Measurements from ENCODE around the gene CAPZA3.
"Not testable (repeated sequence)": the region's sequence is repeated elsewhere in the genome, so short reads cannot be mapped to it uniquely, and the experiment has no call there.

Gene CAPZA3, protein sequence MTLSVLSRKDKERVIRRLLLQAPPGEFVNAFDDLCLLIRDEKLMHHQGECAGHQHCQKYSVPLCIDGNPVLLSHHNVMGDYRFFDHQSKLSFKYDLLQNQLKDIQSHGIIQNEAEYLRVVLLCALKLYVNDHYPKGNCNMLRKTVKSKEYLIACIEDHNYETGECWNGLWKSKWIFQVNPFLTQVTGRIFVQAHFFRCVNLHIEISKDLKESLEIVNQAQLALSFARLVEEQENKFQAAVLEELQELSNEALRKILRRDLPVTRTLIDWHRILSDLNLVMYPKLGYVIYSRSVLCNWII

DNA sequence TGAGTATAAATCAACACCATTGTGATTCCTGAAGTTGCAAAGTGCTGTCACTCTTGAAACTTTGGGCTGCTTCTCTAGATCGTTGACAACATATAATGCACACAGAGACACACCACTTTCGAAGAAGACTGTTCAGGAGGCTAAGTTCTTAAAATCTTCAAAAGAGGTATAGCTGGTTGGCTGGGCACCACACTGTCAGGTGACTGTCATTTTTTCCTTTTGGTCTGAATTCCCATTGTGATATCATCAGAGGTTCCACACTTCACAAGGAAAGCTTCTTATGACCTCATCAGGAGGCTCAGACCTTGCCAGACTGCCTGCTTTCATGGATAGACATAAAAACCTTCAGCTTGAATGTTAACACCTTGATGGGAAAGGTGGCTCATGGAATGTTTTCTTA lies at the start of gene CAPZA3, which contains the start of gene PLCZ1:
Gene CAPZA3 (plus strand): TSS at position 301 of the 400 bp plus-strand sequence. CDS start 150 bp downstream, outside the sequence.
Gene PLCZ1 (minus strand): TSS at position 194 of the 400 bp plus-strand sequence. CDS start 641 bp downstream, outside the sequence.
- no peak for DNase-seq

DNA sequence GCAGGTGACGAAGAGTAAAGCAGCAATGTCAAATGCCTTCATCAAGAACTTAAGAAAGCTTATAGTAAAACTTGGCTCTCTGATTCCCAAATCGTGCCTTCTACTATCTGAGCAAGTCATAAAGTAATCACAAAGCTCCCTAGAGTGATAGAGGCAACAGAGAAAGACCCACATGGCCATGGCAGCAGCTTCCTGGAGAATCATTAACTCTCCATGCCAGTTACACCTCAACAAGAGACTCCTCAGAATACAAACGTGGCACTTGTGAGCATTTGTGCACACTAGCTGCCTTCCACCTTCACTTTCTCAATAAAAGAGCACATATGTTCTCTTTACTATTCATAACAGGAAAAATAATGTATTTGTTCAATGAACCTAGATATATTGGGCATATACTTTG lies 48.1 kb upstream of the CAPZA3 start:
- DNase-seq: no peak

DNA sequence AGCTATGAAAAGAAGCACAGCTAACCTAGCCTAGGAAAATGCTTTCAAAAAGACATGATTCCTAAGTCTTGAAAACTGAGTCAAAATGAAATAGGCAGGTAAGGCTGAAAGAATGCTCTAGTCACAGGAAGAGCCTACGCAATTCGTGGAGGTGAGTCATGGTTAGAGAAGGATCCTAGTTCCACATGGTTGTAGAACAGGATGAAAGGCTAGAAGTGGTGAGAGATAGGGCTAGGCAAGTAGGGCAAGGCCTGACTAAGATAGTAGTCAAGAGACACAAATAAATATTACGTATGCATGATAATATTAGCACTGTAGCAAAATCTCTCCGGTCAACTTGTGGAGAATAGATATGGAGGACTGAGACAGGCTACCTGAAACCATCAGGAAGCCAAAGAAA lies 47.3 kb upstream of the CAPZA3 start:
- DNase-seq: no peak

DNA sequence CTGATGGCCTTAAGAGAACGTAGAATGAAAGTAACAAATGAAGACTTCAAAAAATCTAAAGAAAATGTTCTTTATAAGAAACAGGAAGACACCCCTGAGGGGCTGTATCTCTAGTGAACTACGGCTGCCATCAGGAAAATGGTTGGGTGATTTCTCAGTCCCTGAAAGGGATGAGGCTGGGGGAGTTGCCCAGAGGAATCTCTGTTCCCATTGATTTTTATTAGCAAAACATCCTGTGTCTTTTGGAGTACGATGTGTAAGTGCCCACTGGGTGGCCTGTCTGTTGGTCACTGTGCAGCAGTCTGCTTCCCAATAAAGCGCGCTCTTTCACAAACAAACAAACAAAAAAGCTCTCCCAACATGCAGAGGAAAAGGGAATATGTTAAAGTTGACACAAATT lies 43.9 kb upstream of the CAPZA3 start:
- not testable (repeated sequence) for DNase-seq

DNA sequence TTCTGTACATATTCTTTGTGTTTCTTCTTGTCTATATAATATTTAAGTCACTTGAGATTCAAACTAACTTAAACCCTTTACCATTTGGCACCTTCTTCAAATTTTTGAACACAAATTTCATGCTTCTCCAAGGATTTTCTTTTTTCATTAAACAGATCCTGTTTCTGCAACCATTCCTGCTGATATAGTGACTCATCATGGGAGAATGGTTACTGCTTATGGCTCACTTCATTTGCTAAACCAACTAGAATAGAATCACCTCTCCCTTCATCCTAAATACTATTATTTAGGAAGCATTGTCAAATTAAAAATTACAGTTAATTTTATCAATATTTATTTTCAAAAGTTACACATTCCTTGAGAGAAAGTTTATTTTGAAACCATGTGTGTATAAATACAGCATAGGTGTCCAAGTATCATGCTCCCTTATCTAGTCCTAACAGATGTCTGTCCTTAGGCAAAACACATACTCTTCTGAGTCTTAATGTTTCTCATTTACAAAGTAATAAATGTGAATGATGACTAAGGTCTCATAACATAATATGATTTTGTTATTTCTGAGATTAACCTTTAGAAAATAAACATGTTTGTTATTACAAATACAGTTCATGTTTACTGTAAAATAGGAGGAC lies 40.8 kb upstream of the CAPZA3 start:
- DNase-seq: no peak

DNA sequence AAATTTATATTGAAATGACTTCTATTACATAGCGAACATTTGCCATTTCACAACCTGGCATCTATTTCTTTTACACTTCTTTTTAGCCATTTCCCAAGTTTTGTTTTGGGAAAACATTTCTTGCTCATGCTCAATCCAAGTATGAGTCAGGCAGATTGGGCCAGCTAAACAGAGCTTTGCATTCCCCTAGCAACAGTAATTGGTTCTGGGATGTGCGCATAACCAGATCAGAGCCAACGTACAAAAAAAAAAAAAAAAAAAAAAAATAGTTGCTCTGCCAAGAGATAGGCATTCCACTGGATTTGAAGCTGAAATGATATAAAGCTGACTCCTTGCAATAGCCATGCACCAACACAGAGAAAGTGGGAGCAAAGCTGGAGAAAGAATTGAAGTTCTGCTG lies 37.6 kb upstream of the CAPZA3 start:
- DNase-seq: no peak

DNA sequence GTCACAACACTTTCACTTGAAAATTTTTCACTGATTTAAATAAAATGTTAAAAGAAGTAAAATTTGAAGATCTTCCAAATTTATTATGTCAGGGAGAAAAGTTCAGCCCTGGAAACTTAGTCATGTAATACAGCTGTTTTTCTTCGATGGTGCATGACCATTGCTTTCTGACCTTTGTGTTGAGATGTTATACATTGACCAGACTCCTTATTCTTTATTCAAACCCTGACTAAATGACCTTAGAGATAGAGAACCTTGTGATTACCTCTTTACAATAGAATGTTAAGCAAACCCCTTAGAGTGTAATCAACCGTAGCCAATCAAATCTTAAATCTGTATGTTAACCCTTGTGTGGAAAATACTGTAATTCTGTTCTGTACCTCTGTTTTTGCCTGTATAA lies 34.6 kb upstream of the CAPZA3 start:
- DNase-seq: no peak

DNA sequence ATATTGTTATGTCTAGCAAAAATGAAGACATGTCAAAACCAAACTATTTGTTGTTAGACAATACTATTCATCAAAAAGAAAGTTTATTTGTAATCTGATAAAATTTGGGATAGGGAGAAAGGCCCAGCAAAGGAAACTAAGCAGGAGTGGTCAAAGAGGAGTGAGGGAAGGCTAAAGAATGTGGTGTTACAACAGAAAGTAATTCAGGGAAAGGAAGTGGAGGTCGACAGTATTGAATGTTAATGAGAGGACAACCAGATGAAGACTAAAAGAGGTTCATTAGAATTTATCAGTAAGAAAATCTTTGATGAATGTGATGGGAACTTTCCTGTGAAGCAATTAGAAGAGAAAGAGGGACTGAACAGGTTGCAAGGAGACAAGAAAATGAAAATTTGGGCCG lies 34.0 kb upstream of the CAPZA3 start:
- DNase-seq: no peak

DNA sequence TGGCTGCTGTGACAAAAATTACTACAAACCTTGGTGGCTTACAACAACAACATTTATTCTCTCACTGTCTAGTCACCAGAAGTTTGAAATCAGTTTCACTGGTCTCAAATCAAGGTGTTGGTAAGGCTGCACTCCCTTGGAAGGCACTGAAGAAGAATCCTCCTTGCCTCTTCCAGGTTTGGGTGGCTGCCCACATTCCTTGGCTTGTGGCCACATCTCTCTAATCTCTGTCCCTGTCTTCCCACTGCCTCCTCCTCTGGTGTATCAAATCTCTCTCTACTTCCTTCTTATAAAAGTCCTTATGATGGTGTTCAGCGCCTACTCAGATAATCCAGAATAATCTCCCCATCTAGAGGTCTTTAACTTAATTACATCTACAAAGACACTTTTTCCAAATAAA lies 31.1 kb upstream of the CAPZA3 start:
- DNase-seq: no peak

DNA sequence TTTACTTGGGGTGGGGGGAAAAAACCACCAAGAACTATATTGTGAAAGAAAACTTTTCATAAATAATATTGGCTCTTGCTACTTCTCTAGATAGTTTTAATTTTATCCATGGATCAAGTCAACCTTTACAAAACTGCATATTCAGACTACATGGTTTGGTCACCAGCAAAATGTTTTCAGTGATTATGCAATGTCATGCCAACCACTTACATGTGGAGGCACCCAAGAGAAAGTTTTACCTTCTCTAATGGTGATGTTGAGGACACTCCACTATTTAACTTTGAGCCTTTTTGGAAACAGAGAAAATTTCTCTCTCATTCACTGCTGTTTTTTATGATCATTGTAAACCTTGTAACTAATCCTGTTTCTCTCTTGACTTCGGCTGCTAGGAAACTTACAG lies 21.7 kb upstream of the CAPZA3 start:
- no peak for DNase-seq

DNA sequence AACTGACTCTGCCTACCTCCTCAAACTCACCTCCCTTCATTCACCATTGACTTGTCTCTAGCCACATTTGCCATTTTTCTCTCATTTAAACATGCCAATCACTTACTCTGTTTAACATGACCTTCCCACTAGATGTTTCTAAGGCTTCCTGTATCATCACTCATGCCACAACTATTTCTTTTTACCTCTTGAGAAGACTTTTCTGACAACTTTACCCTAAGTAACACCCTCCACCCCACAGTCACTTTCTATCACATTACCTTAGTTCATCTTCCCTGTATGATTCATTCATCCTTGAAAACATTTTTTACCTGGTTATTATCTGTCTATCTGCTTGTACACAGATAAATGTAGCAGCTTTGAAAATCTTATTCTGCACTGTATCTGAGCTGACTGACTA lies 19.5 kb upstream of the CAPZA3 start:
- no peak for DNase-seq

DNA sequence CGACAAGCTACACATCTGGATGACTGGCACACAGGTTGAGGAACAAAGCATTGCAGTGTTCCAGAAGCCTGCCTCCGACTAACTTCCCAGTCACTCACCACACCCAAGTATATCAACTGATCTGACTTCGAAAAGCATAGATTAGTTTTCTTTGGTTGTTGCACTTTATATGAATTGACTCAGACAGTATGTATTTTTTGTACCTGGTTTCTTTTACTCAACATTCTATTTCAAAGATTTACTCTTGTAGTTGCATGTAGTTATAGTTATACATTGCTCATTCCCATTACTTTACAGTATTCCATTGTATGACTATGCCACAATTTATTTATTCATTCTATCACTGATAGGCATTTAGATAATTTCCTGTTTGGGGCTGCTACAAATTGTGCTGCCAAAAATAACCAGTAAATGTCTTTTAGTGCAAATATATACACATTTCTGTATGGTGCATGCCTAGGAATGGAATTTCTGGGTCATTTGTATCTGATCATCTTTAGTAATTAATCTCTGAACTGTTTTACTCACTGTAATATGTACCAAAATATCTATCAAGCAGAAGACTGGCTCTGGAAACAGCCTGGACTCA lies 17.9 kb upstream of the CAPZA3 start:
- DNase-seq: no peak

DNA sequence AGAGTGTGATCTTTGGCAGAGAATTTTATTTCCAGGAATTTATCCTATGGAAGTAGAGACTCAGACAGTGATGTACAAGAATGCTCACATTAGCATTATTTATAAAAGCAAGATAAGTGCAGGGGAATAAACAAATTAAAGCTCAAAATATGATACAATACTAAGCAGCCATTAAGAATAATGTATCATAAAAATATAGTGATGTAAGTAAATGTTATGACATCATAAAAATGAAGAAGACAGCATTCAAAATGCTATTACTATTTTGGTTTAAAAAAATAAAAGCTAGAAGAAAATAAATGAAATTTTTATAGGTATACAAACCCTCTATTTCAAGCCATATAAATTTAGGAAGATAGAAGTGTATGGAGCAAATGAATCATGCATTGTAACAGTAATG lies 17.2 kb upstream of the CAPZA3 start:
- DNase-seq: no peak

DNA sequence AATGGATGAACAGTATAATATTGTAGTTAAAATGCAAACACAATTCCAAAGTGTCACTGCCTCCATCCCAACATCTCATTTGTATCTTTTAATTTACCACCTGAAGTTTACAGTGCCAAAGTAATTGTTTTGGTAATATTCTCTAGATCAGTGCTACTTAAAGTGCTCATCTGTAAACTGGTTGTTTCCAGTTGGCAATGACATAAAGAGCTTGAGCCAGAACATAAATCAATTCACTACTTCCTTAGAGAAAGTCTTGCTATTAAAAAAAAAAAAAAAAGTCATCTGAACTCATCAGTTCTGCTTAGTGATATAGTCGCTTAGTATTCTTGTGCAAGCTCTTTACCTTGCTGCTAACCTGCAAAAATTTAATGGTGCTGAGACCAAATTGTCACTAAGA lies 16.5 kb upstream of the CAPZA3 start:
- DNase-seq: no peak

DNA sequence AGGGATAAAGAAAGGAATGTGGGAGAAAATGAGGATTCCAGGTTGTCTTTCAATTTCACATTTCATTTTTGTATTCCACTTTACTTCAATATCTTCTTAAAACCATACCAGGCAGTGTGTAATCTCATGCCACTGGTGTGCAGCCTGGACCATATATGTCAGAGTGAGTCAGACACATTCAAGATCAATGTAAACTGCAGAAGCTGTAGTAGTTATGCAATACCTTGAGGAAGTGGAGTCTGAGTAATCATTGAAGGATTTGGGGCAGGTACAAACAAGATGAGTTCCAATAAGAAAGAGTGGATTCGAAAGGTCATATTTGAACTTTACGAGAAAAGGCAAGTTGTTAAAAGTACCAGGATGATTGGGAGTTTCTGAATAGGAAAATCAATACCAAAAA lies 14.2 kb upstream of the CAPZA3 start:
- no peak for DNase-seq

DNA sequence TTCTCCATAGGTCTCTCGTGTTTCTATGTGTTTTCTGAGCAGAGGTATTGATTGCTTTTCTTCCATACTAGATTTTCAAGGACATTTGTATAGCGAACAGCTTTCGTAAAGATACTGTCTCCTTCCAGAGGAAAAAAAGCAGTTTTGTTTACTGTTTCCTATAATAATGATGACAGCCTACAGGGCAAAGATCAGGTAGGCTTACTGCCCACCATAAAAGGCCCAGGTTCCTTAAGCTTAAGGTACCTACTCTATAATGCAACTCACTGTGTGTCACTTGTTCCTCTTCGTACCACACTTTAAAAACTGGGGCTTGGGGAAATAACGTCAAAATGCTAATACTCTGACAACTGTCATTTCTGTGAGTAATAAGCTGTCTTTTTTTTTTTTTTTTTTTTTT lies 6.8 kb upstream of the CAPZA3 start:
- DNase-seq: no peak

DNA sequence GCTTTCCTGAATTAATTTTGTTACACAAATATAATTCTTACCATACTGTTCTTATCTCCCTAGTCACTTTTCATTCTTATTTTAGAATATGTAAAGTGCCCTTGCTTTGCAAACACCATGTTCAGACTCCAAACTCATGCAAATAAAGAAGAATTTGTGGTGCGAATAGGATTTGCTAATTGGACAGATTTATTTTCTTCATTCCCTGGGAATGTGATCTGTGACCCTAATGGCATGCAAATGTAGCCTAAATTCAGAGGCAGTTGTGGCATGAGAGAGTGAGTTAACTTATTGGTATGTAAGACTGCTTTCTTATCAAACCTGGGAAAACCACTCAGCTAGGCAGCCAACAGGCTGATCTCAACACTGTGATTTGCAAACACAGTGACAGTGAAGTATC lies 10.0 kb downstream of the CAPZA3 start:
- no peak for DNase-seq

DNA sequence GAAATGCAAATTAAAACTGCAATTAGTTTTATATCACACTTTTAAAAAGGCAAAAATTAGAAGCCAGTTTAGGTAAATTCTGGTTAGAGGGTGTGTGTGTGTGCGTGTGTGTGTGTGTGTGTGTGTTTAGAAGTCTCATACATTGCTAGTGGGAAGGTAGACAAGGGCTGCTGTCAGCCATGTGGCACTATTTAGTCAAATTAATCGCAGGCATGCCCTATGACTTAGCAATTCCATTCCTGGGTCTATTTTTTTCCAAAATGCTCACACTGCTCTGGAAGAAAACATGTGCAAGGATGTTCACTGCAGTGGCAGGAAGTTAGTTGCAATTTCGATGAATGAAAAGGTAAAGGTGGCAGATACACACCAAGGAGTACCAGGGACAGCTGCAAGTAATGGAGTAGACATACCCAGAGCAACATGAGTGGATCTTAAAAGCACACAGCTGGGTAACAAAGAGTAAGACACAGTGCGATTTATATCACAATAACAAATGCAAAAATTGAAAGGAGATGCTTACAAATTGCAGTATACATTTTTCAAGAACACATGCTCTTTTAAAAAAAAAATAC lies 11.6 kb downstream of the CAPZA3 start:
- no peak for DNase-seq

DNA sequence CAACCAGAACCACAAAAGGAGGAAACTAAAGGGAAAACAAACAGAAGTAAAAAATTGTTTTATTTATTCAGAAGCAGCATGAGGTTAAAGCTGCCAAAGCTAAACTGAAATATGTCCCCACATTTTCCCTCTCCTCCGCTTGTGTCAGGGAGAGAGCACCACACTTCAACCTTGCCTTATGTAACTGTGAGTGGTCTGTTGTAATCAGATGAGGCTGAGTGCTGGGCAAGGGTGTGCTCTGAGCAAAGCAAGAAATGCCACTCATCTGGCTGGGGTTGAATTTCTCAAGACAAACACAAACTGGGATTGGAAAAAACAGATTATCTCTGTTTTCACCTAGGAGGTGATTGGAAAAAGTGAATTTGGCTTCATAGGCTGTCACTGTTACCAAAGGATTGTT lies 12.2 kb downstream of the CAPZA3 start:
- no peak for DNase-seq

DNA sequence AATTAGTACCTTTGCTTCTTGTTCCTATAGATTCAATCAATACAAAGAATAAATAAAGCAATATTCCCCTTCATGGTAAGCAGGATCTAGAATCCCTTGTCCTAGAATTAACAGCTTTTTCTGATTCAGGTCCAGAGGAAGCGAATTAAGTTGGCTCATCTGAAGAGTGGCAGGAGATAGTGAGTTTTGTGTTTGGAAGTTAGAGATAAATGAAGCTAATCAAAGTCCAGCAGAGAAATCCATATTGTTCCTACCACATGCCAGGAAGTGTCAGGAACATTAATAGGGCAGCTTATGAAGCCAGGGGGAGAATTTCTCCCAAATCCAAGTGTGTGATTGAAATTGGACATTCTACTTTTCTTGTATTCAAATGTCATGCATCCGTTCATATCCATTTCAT lies 13.9 kb downstream of the CAPZA3 start:
- no peak for DNase-seq

DNA sequence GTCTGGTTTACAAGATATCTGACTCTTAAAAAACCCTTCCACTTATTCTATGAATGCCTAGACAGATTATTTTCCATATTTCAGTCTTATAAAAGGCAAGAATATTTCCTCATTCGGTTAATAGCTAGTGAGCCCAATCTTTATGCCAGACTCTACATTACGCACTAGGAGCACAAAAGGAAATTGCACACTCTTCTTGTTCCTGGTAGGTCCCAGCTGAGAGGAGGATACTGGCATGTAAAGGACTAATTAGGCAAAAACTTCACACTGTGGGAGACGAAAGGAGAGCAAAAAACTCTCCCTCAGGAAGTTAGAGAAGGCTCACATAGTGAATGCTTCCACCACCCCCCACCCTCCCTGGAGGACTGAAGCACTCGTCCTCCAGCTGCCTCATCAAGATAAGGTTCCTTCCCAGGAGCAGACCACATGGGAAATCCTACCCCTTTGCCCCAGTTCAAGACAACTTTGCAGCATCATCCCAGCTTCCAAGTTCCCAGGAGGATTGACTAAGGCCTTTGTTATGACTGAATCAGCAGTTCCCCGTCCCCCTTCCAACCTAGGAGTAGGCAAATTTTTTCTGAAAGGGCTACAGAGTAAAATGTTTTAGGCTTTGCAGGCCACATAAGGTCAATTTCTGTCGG lies 14.5 kb downstream of the CAPZA3 start:
- DNase-seq: no peak

DNA sequence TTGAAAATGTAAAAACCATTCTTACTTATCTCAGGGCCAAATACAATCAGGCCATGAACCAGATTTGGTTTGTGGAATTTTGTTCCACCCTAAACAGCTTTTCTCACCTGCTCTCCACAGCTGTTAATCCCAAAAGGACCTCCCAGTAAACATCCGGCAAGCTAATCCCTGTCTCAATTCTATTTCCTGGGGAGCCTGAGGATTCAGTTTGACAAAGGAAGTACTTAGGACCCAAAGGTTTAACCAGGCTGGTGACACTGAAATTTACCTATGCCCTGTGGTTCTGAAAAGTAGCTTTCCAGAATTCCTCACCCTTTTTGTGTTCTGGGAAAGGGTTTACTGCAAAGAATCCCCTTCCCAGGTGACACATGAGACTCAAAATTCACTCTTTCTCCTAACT lies 15.0 kb downstream of the CAPZA3 start:
- no peak for DNase-seq

DNA sequence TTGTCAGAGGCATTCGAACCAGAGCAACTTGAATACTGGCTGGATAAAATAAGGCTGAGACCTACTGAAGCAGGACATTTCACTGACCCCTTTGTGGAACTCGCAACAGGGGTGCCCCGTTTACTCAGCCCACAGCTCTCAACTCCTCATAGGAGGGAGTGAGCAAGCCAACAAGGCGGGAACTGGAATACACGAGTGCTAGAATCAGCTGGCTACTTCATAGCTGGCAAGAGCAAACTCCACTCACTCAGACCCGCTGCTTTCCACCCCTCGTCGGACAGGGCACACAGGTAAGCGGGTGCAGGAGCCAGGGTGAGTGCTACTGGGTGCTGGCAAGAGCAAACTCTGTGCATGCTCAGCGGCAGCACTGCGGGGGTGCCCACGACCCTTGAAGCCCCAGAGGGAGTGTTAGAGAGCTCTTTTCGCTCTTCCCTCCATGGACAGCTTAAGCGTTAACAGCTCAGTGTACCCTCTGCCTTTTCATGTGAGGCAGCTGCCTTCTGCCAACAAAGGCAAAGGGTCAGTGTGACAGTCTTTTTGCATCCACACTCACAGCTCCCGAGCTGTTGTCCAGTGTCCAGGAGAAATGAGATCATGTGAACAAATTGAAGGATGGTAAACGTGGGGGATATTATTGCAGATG lies 15.7 kb downstream of the CAPZA3 start:
- no peak for DNase-seq
